ENCODE data around the gene IL17RC.
"Not testable (repeated sequence)": the region's sequence is repeated elsewhere in the genome, so short reads cannot be mapped to it uniquely, and the experiment has no call there.

IL17RC gene

DNA sequence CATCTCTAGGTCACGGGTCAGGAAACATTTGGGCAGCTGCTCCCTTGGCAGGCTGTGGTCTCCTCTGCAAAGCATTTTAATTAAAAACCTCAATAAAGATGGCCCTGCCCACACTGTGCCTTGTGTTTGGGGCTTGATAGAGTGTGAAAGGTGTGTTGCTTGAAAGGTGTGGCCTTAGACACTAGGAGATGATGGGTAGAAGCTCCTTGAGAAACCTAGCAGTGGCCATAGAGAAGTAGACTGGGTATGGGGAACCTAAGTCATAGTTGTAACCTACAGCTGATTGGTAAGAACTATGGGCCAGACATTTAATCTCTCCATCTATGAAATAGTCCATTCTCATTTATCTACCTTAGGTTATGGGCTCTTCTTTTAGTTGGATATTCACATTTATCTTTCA is 23.2 kb upstream of the IL17RC start:
- DNase-seq (ENCODE audit: low read depth): no peak
- TF ChIP-seq, protein P1, sequence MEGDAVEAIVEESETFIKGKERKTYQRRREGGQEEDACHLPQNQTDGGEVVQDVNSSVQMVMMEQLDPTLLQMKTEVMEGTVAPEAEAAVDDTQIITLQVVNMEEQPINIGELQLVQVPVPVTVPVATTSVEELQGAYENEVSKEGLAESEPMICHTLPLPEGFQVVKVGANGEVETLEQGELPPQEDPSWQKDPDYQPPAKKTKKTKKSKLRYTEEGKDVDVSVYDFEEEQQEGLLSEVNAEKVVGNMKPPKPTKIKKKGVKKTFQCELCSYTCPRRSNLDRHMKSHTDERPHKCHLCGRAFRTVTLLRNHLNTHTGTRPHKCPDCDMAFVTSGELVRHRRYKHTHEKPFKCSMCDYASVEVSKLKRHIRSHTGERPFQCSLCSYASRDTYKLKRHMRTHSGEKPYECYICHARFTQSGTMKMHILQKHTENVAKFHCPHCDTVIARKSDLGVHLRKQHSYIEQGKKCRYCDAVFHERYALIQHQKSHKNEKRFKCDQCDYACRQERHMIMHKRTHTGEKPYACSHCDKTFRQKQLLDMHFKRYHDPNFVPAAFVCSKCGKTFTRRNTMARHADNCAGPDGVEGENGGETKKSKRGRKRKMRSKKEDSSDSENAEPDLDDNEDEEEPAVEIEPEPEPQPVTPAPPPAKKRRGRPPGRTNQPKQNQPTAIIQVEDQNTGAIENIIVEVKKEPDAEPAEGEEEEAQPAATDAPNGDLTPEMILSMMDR (IDR thresholded peaks at IDR 0.05; ENCODE audit: low read depth, low read length, missing control alignments): no peak
- in situ Hi-C loops (cut with HindIII; ENCODE audit: low sequenced_read_pairs): no loop called here
- no peak overlapping the region for H3K4me3 ChIP-seq (ENCODE audit: low read depth, low read length)

DNA sequence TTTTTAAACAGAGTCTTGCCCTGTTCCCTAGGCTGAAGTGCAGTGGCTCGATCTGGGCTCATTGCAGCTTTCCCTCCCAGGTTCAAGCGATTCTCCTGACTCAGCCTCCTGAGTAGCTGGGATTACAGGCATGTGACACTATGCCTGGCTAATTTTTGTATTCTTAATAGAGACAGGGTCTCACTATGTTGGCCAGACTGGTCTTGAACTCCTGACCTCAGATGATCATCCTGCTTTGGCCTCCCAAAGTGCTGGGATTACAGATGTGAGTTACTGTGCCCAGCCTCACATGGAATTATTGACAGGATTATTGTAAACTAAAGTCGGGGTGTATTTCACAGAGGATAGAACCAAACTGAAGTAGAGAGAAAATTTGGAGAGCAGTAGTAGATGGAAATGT is 21.2 kb upstream of the IL17RC start:
- H3K4me3 ChIP-seq (ENCODE audit: low read depth, low read length); in situ Hi-C loops (cut with HindIII; ENCODE audit: low sequenced_read_pairs); DNase-seq (ENCODE audit: low read depth): not testable (repeated sequence)

DNA sequence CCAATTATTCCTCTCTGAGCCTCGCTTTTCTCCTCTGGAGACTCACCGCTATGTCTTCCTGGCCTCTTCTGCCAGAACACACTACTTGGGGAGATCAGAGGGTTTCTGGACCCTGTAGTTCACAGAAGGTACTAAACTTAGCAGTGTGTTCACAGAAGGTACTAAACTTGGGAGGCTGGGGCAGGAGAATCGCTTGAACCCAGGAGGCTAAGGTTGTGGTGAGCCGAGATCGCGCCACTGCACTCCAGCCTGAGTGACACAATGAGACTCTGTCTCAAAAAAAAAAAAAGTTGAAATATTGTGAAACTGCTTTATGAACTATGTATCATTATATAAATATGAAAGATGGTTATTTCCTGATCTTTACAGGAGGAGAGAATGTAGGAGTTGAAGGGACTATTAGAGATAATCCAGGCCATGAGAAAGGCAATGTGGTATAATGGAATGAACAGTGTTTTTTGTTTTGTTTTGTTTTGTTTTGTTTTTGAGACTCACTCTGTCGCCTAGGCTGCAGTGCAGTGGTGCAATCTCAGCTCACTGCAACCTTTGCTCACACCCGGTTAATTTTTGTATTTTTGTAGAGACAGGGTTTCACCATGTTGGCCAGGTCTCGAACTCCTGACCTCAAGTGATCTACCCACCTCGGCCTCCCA is 20.0 kb upstream of the IL17RC start:
- in situ Hi-C loops (cut with HindIII; ENCODE audit: low sequenced_read_pairs); DNase-seq (ENCODE audit: low read depth); H3K4me3 ChIP-seq (ENCODE audit: low read depth, low read length): not testable (repeated sequence)

DNA sequence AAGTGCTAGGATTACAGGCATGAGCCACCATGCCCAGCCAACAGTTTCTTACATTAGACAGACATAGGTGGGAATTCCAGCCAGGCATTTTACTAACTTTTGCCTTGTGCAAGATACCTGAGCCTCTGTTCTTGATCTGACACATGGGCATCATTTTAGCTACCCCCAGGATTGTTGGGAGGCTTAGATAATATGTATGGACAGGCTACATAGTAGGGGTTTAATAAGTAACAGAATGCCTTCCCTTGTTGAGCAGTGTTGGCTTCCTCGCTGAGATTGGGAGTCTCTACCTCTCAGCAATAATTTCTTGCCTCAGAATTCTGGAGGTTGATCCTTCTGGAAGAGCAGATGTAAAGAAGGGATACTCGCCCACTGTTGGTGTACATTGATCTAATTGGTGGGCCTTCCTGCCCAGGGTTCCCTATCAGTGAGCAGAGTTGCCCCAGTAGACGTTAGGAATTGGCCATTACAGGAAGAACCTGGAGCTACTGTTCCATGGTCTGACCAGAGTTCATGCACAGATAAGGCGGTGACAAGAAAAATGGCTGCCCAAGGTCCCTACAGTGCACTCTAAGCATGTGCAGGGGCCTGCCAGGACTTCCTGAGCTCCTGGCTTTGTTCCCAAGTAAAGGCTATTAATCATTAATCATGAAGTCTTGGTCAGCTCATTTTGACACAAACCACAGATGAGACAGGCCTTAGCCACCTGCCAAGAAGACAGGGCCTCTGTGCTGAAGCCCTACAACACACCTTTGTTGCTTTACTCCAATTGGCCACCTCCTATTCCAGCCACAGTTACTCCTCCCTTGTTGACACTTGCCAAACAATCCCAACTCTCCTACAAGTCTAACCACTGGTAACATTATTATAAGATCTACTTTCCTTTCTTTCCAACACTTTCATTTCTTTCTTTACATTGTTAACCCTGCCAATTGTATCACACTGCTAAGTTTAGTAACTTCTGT is 19.2 kb upstream of the IL17RC start:
- no peak for DNase-seq (ENCODE audit: low read depth)
- TF ChIP-seq, protein P1 (IDR thresholded peaks at IDR 0.05; ENCODE audit: low read depth, low read length, missing control alignments): no peak
- no peak overlapping the region for H3K4me3 ChIP-seq (ENCODE audit: low read depth, low read length)
- in situ Hi-C loops (cut with HindIII; ENCODE audit: low sequenced_read_pairs): no loop called here

DNA sequence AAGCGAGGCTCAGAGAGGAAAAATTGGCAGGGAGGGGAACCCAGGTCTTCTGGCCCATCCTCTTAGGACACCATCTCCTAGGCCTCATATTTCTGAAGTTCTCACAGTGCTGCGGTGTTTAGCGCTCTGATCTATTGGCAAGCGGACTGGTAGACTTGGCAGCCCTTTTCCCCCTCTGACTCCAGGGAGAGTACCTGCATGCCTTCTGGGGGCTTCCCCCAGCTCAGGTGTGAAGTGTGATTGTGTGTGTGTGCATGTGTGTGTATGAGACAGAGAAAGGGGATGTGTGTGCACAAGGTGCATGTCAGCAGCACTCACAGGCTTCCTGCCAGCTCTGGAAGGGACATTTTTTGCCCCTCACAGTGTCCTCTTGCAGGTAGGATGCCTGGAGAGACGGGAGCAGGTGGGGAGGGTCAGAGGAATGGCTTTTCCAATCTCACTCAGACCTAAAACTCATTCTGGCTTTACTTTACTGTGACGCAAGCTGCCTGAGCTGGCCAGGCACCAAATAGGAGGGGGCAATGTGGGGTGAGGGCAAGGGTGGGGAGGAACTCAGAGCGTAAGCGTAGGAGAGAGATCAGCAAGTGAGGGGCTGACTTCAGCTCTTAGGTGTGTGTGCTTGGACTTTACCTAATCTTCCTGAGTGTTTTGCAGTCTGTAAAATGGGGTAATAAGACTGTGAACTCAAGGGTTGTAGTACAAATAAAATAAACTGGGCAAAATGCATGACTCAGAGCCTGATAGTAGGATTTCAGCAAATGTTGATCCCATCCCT is 18.2 kb upstream of the IL17RC start:
- TF ChIP-seq, protein P1 (IDR thresholded peaks at IDR 0.05; ENCODE audit: low read depth, low read length, missing control alignments): no peak
- DNase-seq (ENCODE audit: low read depth): no peak
- in situ Hi-C loops (cut with HindIII; ENCODE audit: low sequenced_read_pairs): no loop called here
- no peak overlapping the region for H3K4me3 ChIP-seq (ENCODE audit: low read depth, low read length)

DNA sequence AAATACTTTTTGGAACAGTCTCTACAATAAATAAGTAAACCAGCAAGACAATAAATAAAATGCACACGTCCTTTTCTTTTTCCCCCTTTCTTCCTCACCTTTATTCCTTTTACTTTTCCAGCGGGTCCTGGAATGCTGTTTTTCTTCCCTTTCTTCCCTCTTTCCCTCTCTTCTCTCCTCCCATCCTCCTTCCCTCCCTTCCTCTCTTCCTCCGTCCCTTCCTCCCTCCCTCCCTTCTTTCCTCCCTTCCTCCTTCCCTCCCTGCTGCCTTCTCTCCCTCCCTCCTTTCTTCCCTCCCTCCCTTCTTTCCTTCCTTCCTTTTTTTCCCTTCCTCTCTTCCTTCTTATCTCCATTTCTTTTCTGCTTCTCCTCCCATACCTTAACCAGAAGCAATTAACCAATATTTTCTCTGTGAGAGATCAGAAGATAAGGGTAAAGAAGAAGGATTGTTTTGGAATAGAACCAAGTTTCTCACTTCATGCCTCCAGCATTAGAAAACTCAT is 17.6 kb upstream of the IL17RC start:
- H3K4me3 ChIP-seq (ENCODE audit: low read depth, low read length): no peak overlapping the region
- TF ChIP-seq, protein P1 (IDR thresholded peaks at IDR 0.05; ENCODE audit: low read depth, low read length, missing control alignments): no peak
- in situ Hi-C loops (cut with HindIII; ENCODE audit: low sequenced_read_pairs): no loop called here
- DNase-seq (ENCODE audit: low read depth): no peak

DNA sequence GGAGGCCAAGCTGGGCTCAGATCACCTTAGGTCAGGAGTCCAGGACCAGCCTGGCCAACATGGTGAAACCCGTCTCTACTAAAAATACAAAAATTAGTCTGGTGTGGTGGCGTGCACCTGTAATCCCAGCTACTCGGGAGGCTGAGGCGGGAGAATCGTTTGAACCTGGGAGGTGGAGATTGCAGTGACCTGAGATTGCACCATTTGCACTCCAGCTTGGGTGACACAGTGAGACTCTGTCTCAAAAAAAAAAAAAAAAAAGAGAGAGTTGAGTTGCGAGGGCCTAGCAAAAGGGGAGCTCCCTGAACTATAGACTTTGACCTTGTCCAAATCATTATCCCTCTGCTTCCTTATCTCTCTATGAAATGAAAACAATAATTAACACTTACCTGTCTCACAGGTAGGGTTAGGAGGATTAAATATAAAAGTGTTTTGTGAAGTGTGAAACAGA is 15.9 kb upstream of the IL17RC start:
- H3K4me3 ChIP-seq (ENCODE audit: low read depth, low read length); DNase-seq (ENCODE audit: low read depth); in situ Hi-C loops (cut with HindIII; ENCODE audit: low sequenced_read_pairs): not testable (repeated sequence)
